Measurements from ENCODE around the gene HBQ1. TPM values are rescaled to one million over a fixed set of nuclear protein-coding genes. Genes with fewer than 3 reads are reported as not detected.

HBQ1 gene
- total RNA-seq, 1 experiment from 2014 or later: 10.4 TPM

DNA sequence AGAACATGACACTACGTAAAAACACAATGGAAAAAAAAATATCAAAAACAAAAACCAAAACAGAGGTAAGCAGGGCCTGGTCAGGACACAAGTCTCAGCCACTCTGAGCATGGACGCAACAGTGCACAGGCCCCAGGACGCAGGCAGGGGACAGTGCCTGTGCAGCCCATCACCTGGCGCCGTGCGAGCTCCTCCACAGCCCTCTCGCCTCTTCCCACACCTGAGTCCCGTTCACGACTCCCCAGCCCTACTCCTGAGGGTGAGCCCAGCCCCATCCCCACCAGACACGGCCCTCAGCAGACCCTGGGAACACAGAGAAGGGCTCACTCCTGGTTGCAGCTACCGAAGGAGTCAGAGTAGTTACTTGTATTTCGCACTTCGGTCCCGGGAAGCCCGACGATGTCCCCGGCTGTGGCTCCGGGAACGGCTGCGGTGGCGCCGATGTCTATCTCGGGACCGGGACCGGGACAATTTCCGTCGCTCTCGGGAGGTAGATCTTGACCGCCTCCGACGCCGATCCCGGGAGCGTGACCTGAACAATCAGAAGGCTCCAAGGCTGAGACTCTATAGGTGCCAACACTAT, 9.4 kb downstream of the HBQ1 start:
- no peak for ATAC-seq
- CTCF ChIA-PET: no interaction called here
- intact Hi-C loops (cut with micrococcal nuclease; ENCODE audit: unreplicated experiment) (no loop called here), in situ Hi-C loops (cut with HindIII; ENCODE audit: low pct_unique_long_range_greater_than_20kb, low sequenced_read_pairs) (no loop called here)
- Histone ChIP-seq H3K4me1 (ENCODE audit: control insufficient read depth, insufficient read depth, low read length) (no peaks in the 10 kb centered on the region), H3K27me3 (ENCODE audit: control insufficient read depth, insufficient read depth, low read length) (no peaks in the 10 kb centered on the region), H3K36me3 (ENCODE audit: control insufficient read depth, insufficient read depth, low read length) (peaks cover 21% of the 10 kb centered on the region), H3K4me3 (ENCODE audit: low read depth in 2 of 2, low read length in 2 of 2) (no peak overlapping the region), H3K27ac (ENCODE audit: low read length) (no peak overlapping the region), H3K9me3 (ENCODE audit: control insufficient read depth, insufficient read depth, low read depth, low read length) (no peaks in the 10 kb centered on the region)
- BruUV-seq (replicated peaks): no TSS peak
- no peak for TF ChIP-seq SIN3A (IDR thresholded peaks at IDR 0.05; ENCODE audit: borderline replicate concordance, insufficient read depth, low read depth, low read length)
- TF ChIP-seq, protein P1, sequence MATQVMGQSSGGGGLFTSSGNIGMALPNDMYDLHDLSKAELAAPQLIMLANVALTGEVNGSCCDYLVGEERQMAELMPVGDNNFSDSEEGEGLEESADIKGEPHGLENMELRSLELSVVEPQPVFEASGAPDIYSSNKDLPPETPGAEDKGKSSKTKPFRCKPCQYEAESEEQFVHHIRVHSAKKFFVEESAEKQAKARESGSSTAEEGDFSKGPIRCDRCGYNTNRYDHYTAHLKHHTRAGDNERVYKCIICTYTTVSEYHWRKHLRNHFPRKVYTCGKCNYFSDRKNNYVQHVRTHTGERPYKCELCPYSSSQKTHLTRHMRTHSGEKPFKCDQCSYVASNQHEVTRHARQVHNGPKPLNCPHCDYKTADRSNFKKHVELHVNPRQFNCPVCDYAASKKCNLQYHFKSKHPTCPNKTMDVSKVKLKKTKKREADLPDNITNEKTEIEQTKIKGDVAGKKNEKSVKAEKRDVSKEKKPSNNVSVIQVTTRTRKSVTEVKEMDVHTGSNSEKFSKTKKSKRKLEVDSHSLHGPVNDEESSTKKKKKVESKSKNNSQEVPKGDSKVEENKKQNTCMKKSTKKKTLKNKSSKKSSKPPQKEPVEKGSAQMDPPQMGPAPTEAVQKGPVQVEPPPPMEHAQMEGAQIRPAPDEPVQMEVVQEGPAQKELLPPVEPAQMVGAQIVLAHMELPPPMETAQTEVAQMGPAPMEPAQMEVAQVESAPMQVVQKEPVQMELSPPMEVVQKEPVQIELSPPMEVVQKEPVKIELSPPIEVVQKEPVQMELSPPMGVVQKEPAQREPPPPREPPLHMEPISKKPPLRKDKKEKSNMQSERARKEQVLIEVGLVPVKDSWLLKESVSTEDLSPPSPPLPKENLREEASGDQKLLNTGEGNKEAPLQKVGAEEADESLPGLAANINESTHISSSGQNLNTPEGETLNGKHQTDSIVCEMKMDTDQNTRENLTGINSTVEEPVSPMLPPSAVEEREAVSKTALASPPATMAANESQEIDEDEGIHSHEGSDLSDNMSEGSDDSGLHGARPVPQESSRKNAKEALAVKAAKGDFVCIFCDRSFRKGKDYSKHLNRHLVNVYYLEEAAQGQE (IDR thresholded peaks at IDR 0.05; ENCODE audit: insufficient read depth in 1 of 2, low read depth in 2 of 2, low read length in 1 of 2): no peak
- TF ChIP-seq, protein P2, sequence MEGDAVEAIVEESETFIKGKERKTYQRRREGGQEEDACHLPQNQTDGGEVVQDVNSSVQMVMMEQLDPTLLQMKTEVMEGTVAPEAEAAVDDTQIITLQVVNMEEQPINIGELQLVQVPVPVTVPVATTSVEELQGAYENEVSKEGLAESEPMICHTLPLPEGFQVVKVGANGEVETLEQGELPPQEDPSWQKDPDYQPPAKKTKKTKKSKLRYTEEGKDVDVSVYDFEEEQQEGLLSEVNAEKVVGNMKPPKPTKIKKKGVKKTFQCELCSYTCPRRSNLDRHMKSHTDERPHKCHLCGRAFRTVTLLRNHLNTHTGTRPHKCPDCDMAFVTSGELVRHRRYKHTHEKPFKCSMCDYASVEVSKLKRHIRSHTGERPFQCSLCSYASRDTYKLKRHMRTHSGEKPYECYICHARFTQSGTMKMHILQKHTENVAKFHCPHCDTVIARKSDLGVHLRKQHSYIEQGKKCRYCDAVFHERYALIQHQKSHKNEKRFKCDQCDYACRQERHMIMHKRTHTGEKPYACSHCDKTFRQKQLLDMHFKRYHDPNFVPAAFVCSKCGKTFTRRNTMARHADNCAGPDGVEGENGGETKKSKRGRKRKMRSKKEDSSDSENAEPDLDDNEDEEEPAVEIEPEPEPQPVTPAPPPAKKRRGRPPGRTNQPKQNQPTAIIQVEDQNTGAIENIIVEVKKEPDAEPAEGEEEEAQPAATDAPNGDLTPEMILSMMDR (IDR thresholded peaks at IDR 0.05): no peak
- POLR2A ChIA-PET: no interaction called here
- DNase-seq (ENCODE audit: low read depth, low spot score): no peak

DNA sequence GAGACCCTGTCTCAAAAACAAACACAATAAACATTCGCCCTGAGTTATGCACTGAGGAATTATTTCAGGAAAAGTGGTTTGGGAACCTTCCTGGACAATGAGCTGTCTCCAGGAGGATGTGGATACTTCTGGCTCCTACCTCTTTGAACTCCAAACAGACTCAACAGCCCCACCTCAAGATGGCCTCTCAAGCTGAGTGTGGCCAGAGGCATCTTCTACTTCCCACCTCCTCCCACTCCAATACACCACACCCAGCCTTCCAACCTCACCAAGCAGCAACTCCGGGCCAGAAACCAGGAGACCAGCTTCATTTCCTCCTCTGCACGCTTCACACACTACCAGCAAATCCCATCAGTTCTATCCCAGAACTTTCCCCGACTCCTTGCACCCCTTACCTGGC, 11.6 kb downstream of the HBQ1 start:
- ATAC-seq (no peak), DNase-seq (ENCODE audit: low read depth, low spot score) (no peak)
- Histone ChIP-seq H3K27ac (ENCODE audit: low read length) (no peak overlapping the region), H3K27me3 (ENCODE audit: control insufficient read depth, insufficient read depth, low read length) (no peaks in the 10 kb centered on the region), H3K36me3 (ENCODE audit: control insufficient read depth, insufficient read depth, low read length) (peaks cover 21% of the 10 kb centered on the region), H3K4me3 (ENCODE audit: low read depth in 2 of 2, low read length in 2 of 2) (no peak overlapping the region), H3K9me3 (ENCODE audit: control insufficient read depth, insufficient read depth, low read depth, low read length) (no peaks in the 10 kb centered on the region), H3K4me1 (ENCODE audit: control insufficient read depth, insufficient read depth, low read length) (no peaks in the 10 kb centered on the region)
- no TSS peak for BruUV-seq (replicated peaks)
- in situ Hi-C loops (cut with HindIII; ENCODE audit: low pct_unique_long_range_greater_than_20kb, low sequenced_read_pairs): no loop called here
- ChIA-PET POLR2A (no interaction called here), CTCF (interaction anchor here (0.7 kb wide), 1 partner anchor 86 kb away, joined by 10 read pairs; no protein-coding TSS in a partner anchor)
- intact Hi-C loops (cut with micrococcal nuclease; ENCODE audit: unreplicated experiment): no loop called here
- no peak for TF ChIP-seq SIN3A (IDR thresholded peaks at IDR 0.05; ENCODE audit: borderline replicate concordance, insufficient read depth, low read depth, low read length)

DNA sequence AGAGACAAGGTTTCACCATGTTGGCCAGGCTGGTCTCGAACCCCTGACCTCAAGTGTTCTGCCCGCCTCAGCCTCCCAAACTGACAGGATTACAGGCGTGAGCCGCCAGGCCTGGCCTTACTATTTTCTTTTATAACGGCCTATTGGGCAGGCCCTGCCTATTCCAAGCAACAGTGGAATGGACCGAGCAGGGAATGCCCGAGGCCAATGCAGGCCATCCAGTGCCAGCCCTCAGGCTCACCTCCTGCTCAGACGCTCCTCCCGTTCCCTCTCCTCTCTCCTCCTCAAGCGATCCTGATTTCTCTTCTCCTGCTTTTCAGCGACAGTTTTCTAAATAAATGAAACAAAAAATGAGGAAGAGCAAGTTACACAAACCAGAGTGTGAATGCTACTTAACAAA, 12.4 kb downstream of the HBQ1 start:
- no peak overlapping the region for H3K4me3 ChIP-seq (ENCODE audit: low read depth in 2 of 2, low read length in 2 of 2)
- H3K36me3 ChIP-seq (ENCODE audit: control insufficient read depth, insufficient read depth, low read length): peaks cover 24% of the 10 kb centered on the region

More for the DNA sequence above, 12.4 kb downstream of the HBQ1 start:
- intact Hi-C loops (cut with micrococcal nuclease; ENCODE audit: unreplicated experiment): no loop called here
- no peak overlapping the region for H3K27ac ChIP-seq (ENCODE audit: low read length)
- CTCF ChIA-PET: no interaction called here
- in situ Hi-C loops (cut with HindIII; ENCODE audit: low pct_unique_long_range_greater_than_20kb, low sequenced_read_pairs): no loop called here
- no peaks in the 10 kb centered on the region for H3K27me3 ChIP-seq (ENCODE audit: control insufficient read depth, insufficient read depth, low read length)
- no peaks in the 10 kb centered on the region for H3K4me1 ChIP-seq (ENCODE audit: control insufficient read depth, insufficient read depth, low read length)
- ATAC-seq (no peak), DNase-seq (ENCODE audit: low read depth, low spot score) (no peak)
- POLR2A ChIA-PET: no interaction called here
- no peak for TF ChIP-seq TCF7L2 (IDR thresholded peaks at IDR 0.05; ENCODE audit: low read depth, low read length)
- TF ChIP-seq SIN3A (IDR thresholded peaks at IDR 0.05; ENCODE audit: borderline replicate concordance, insufficient read depth, low read depth, low read length): no peak
- TF ChIP-seq, protein P1 (IDR thresholded peaks at IDR 0.05; ENCODE audit: insufficient read depth in 1 of 2, low read depth in 2 of 2, low read length in 1 of 2): no peak
- no peak for TF ChIP-seq POLR2AphosphoS5 (IDR thresholded peaks at IDR 0.05; ENCODE audit: low read depth, low read length)
- TF ChIP-seq, protein P2 (IDR thresholded peaks at IDR 0.05): no peak
- BruUV-seq (replicated peaks): no TSS peak
- no peaks in the 10 kb centered on the region for H3K9me3 ChIP-seq (ENCODE audit: control insufficient read depth, insufficient read depth, low read depth, low read length)

Measured in Panc1 (cell line).